ENCODE measurements around the gene SMARCA2. TPM values are rescaled to one million over a fixed set of nuclear protein-coding genes. Genes with fewer than 3 reads are reported as not detected.
A peak's percentile ranks its signal among the peaks of the same experiment; 100 is the strongest.

Gene SMARCA2
- total and polyA plus RNA-seq, 10 of the 15 experiments (the other 5 are each of a cell fraction or from before 2014, with no cell fraction given) = 100 to 392 (median 204) TPM

GRCh38 chr9:2086971-2087370 is 71.8 kb downstream of the SMARCA2 start:
- no peaks in the 10 kb centered on the region for H4K20me1 ChIP-seq (ENCODE audit: control insufficient read depth, insufficient read depth)
- POLR2A ChIA-PET = interaction anchor here (0.7 to 2.1 kb wide), 7 partner anchors 33 to 242 kb away, joined by 3 to 5 read pairs (median 4); partner anchors contain the start of gene SMARCA2
- FAIRE-seq = no peak
- SMC1A ChIA-PET (ENCODE audit: uncharacterized antibody, unreplicated experiment) = interaction anchor here (0.5 to 3.2 kb wide), 29 partner anchors 10 to 354 kb away, joined by 3 to 35 read pairs (median 5); no protein-coding TSS in a partner anchor
- H3K79me2 ChIP-seq (ENCODE audit: control insufficient read depth, insufficient read depth, low read length) = no peaks in the 10 kb centered on the region; the same call in 1 of the 2 replicates
- no peak overlapping the region for H3K4me2 ChIP-seq (ENCODE audit: control insufficient read depth, insufficient read depth)
- no peak overlapping the region for H3K9ac ChIP-seq (ENCODE audit: control insufficient read depth, insufficient read depth, low read length)
- H2AFZ ChIP-seq (ENCODE audit: control insufficient read depth, low read depth, low read length) = no peak overlapping the region
- no TSS peak for BruUV-seq (replicated peaks)
- peak overlapping the region; percentile 38 for H3K27ac ChIP-seq (ENCODE audit: control insufficient read depth, insufficient read depth)
- H3K27me3 ChIP-seq (replicated peaks in 1 of 2; ENCODE audit: control insufficient read depth in 2 of 2, insufficient read depth in 2 of 2, low read length in 1 of 2) = no peaks in the 10 kb centered on the region
- H3K4me3 ChIP-seq = no peak overlapping the region
- peaks cover 4% of the 10 kb centered on the region; the same call in 1 of the 2 replicates for H3K4me1 ChIP-seq (ENCODE audit: control insufficient read depth, insufficient read depth, low read length)
- H3K36me3 ChIP-seq (ENCODE audit: control insufficient read depth in 2 of 2, insufficient read depth in 2 of 2, low read length in 1 of 2) = peaks cover 10 to 48% of the 10 kb centered on the region in 2 experiments
- no peaks in the 10 kb centered on the region for H3K9me3 ChIP-seq (replicated peaks; ENCODE audit: control insufficient read depth, insufficient read depth, low read length)
- DNase-seq (ENCODE audit: low read depth, low spot score) = peak; percentile 39
- intact Hi-C loops (cut with micrococcal nuclease; ENCODE audit: unreplicated experiment) (loop anchor here (1.0 to 10.0 kb wide), 7 partner anchors 32 to 622 kb away; no protein-coding TSS in a partner anchor), in situ Hi-C loops (cut with MboI) (no loop called here)
- WGBS (ENCODE audit: insufficient coverage, insufficient replicate concordance, low lambda C conversion rate, missing lambda C conversion rate) = 3% methylated on average over 3 of the region's 3 CpGs
- RAD21 ChIA-PET (ENCODE audit: unreplicated experiment) = interaction anchor here (0.7 to 2.1 kb wide), 27 partner anchors 10 to 1032 kb away, joined by 3 to 20 read pairs (median 4); partner anchors contain the start of genes PUM3 and SMARCA2
- ATAC-seq = peak; percentile 91
- CTCF ChIA-PET = interaction anchor here (0.6 to 4.0 kb wide), 52 partner anchors 8 to 626 kb away, joined by 3 to 51 read pairs (median 4); no protein-coding TSS in a partner anchor
- TF ChIP-seq BCL11A (IDR thresholded peaks at IDR 0.05; ENCODE audit: low read depth, low read length) (peak; percentile 67; the same call in 1 of the 2 replicates), BRCA1 (IDR thresholded peaks at IDR 0.05; ENCODE audit: low read depth, low read length) (no peak), MTA2 (IDR thresholded peaks at IDR 0.05; ENCODE audit: low read depth) (peak; percentile 86), MEF2B (IDR thresholded peaks at IDR 0.05; ENCODE audit: partially characterized antibody, poor library complexity, severe bottlenecking) (peak; percentile 31), NR2F1 (conservative IDR thresholded peaks at IDR 0.05) (0 out of 2 replicates have a peak, but pooled peaks have one; percentile 13), BMI1 (IDR thresholded peaks at IDR 0.05; ENCODE audit: borderline replicate concordance) (peak; percentile 37; the same call in 1 of the 2 replicates), ZBTB4 (CRISPR knock-in tag; IDR thresholded peaks at IDR 0.05) (no peak), RUNX3 (IDR thresholded peaks at IDR 0.05; ENCODE audit: low read length) (peak; percentile 82), MLLT1 (IDR thresholded peaks at IDR 0.05) (peak; percentile 89), STAT3 (IDR thresholded peaks at IDR 0.05; ENCODE audit: low read depth, low read length) (0 out of 2 replicates have a peak, but pooled peaks have one; percentile 44), IKZF2 (IDR thresholded peaks at IDR 0.05) (peak; percentile 70 to 80), ATF2 (IDR thresholded peaks at IDR 0.05; ENCODE audit: low read length) (peak; percentile 31; the same call in 1 of the 2 replicates), RELB (IDR thresholded peaks at IDR 0.05; ENCODE audit: low read depth) (peak; percentile 98), FOXM1 (IDR thresholded peaks at IDR 0.05; ENCODE audit: low read depth, low read length) (0 out of 2 replicates have a peak, but pooled peaks have one; percentile 24), RELA (IDR thresholded peaks at IDR 0.05; ENCODE audit: borderline replicate concordance, partially characterized antibody) (peak; percentile 75), NBN (IDR thresholded peaks at IDR 0.05) (0 out of 2 replicates have a peak, but pooled peaks have one; percentile 41), CHD2 (IDR thresholded peaks at IDR 0.05; ENCODE audit: borderline replicate concordance, low read depth, low read length) (0 out of 2 replicates have a peak, but pooled peaks have one; percentile 10)

All from GM12878 (cell line).